K562 treated with DMSO at 1 percent for 12 hours (cell line): ENCODE results near the gene TAF1D. TPM values are rescaled to one million over a fixed set of nuclear protein-coding genes. Genes with fewer than 3 reads are reported as not detected.

Source experiments
- total RNA-seq: library from RNA; unstranded; fragments of 300-600 nt; gene quantifications from 2 replicates; pipeline ENCODE4 v1.2.3, GENCODE V29; 2022; ENCODE audit not compliant: insufficient read depth

The TAF1D gene
- total RNA-seq = 31.3 and 68.7 TPM in 2 replicates

GRCh38 chr11:93741094-93741881, at the start of gene TAF1D, which contains the start of gene C11orf54:
TSS of gene TAF1D (minus strand) at chr11:93741495. CDS start at chr11:93739304, 2,191 bp downstream.
TSS of gene C11orf54 (plus strand) at chr11:93741672. CDS start at chr11:93747394, 5,722 bp downstream.

GRCh38 chr11:93784145-93784934, 43.0 kb upstream of the TAF1D start, which contains the start of gene MED17:
TSS of gene MED17 (plus strand) at chr11:93784282. CDS start at chr11:93784514, 232 bp downstream.

Other genes starting within 250 kb of the TAF1D start
- gene SMCO4, start 198.1 kb downstream of the TAF1D start, total RNA-seq = 47.2 and 48.5 TPM in 2 replicates
- gene CEP295, start 79.8 kb downstream of the TAF1D start, total RNA-seq = 7.6 and 28.3 TPM in 2 replicates
- 7.6 and 28.9 TPM in 2 replicates for gene C11orf54, start 177 bp upstream of the TAF1D start, total RNA-seq
- gene MED17, start 42.8 kb upstream of the TAF1D start, total RNA-seq = 8.2 and 26.1 TPM in 2 replicates
- not detected in 2 replicates for gene VSTM5, start 109.1 kb upstream of the TAF1D start, total RNA-seq